ENCODE data around the gene GCDH. TPM values are rescaled to one million over a fixed set of nuclear protein-coding genes. Genes with fewer than 3 reads are reported as not detected.
A peak's percentile ranks its signal among the peaks of the same experiment; 100 is the strongest.

GCDH gene
- total RNA-seq, 1 donor from 2014 or later = 39.5 TPM

- Histone ChIP-seq H3K9ac (no peak overlapping the region), H3K4me2 (peak overlapping the region; percentile 90), H3K27ac (no peak overlapping the region), H3K9me3 (ENCODE audit: low read depth) (no peaks in the 10 kb centered on the region), H3K4me3 (peak overlapping the region; percentile 58), H3F3A (ENCODE audit: low read depth) (peaks cover 13% of the 10 kb centered on the region), H3K27me3 (no peaks in the 10 kb centered on the region), H2AFZ (replicated peaks) (no peak overlapping the region), H3K36me3 (no peaks in the 10 kb centered on the region), H3K4me1 (peaks cover 5% of the 10 kb centered on the region), H4K20me1 (ENCODE audit: low read depth) (no peaks in the 10 kb centered on the region), H3K79me2 (ENCODE audit: low read depth) (no peaks in the 10 kb centered on the region)
- Mint-ChIP-seq H3K4me1 (peaks cover 9% of the 10 kb centered on the region), H3K27me3 (ENCODE audit: insufficient read depth, low read depth) (peaks cover 15% of the 10 kb centered on the region), H3K27ac (no peak overlapping the region), H3K9me3 (no peaks in the 10 kb centered on the region), H3K36me3 (peaks cover 7% of the 10 kb centered on the region), H3K4me3 (peak overlapping the region; percentile 66)
- TF ChIP-seq EZH2 (IDR thresholded peaks at IDR 0.05) = no peak
- no peak for TF ChIP-seq EZH2phosphoT487 (IDR thresholded peaks at IDR 0.05)
- TF ChIP-seq CTCF (IDR thresholded peaks at IDR 0.05) = no peak
- DNase-seq (ENCODE audit: low spot score) = peak; percentile 20
Observed at GRCh38 chr19:12866416-12867119, 24.4 kb upstream of the GCDH start.

GRCh38 chr19:12867120-12868099, 23.6 kb upstream of the GCDH start:
- Mint-ChIP-seq H3K27ac (no peak overlapping the region), H3K36me3 (peaks cover 14% of the 10 kb centered on the region), H3K9me3 (peaks cover 2% of the 10 kb centered on the region), H3K27me3 (ENCODE audit: insufficient read depth, low read depth) (peaks cover 19% of the 10 kb centered on the region), H3K4me3 (peak overlapping the region; percentile 83), H3K4me1 (peaks cover 9% of the 10 kb centered on the region)
- no peaks in the 10 kb centered on the region for H4K20me1 ChIP-seq (ENCODE audit: low read depth)
- peak overlapping the region; percentile 84 for H2AFZ ChIP-seq (replicated peaks)
- no peaks in the 10 kb centered on the region for H3K36me3 ChIP-seq
- no peak overlapping the region for H3K9ac ChIP-seq
- peak overlapping the region; percentile 58 for H3K4me3 ChIP-seq
- TF ChIP-seq CTCF (IDR thresholded peaks at IDR 0.05) (peak; percentile 31), EZH2 (IDR thresholded peaks at IDR 0.05) (no peak)
- no peaks in the 10 kb centered on the region for H3K27me3 ChIP-seq
- peak overlapping the region; percentile 90 for H3K4me2 ChIP-seq
- no peaks in the 10 kb centered on the region for H3K79me2 ChIP-seq (ENCODE audit: low read depth)
- H3K9me3 ChIP-seq (ENCODE audit: low read depth) = no peaks in the 10 kb centered on the region
- peak; percentile 93 for DNase-seq (ENCODE audit: low spot score)
- H3K4me1 ChIP-seq = peaks cover 5% of the 10 kb centered on the region
- peaks cover 13% of the 10 kb centered on the region for H3F3A ChIP-seq (ENCODE audit: low read depth)
- no peak overlapping the region for H3K27ac ChIP-seq

DNA sequence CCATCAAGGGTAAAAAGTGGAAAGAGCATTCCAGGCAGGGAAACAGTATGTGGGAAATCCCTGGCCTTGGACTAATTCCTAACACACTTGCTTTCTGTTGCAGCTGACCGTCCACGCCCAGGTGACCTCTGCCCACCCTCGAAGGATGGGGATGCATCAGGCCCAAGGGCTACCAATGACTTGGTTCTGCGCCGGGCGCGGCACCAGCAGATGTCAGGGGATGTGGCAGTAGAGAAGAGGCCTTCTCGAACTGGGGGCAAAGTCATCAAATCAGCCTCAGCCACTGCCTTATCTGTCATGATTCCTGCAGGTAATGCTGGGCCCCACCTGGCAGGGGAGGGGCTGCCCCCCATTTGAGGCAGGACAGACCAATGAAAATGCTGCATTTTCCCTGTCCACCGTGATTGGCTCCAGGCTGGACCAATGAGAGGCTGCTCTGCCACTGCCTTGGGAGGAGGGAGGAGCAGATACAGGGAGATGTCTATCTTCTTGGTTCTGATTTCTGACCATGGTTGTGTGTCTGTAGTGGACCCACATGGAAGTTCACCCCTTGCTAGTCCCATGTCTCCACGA, 22.3 kb upstream of the GCDH start:
- no peak for DNase-seq (ENCODE audit: low spot score)
- no peak overlapping the region for H3K27ac Mint-ChIP-seq
- H3F3A ChIP-seq (ENCODE audit: low read depth) = peaks cover 18% of the 10 kb centered on the region
- no peaks in the 10 kb centered on the region for H3K79me2 ChIP-seq (ENCODE audit: low read depth)
- peaks cover 18% of the 10 kb centered on the region for H3K36me3 Mint-ChIP-seq
- no peak overlapping the region for H3K4me3 ChIP-seq
- no peak overlapping the region for H3K4me2 ChIP-seq
- peak overlapping the region; percentile 69 for H3K4me3 Mint-ChIP-seq
- peaks cover 23% of the 10 kb centered on the region for H3K27me3 Mint-ChIP-seq (ENCODE audit: insufficient read depth, low read depth)
- H3K36me3 ChIP-seq = no peaks in the 10 kb centered on the region
- H3K27me3 ChIP-seq = no peaks in the 10 kb centered on the region
- TF ChIP-seq EZH2 (IDR thresholded peaks at IDR 0.05) = no peak
- TF ChIP-seq EZH2phosphoT487 (IDR thresholded peaks at IDR 0.05) = no peak
- H3K27ac ChIP-seq = no peak overlapping the region
- peaks cover 6% of the 10 kb centered on the region for H3K9me3 Mint-ChIP-seq
- H3K9ac ChIP-seq = no peak overlapping the region
- H3K9me3 ChIP-seq (ENCODE audit: low read depth) = no peaks in the 10 kb centered on the region
- peaks cover 5% of the 10 kb centered on the region for H3K4me1 ChIP-seq
- no peaks in the 10 kb centered on the region for H4K20me1 ChIP-seq (ENCODE audit: low read depth)
- peaks cover 9% of the 10 kb centered on the region for H3K4me1 Mint-ChIP-seq
- no peak overlapping the region for H2AFZ ChIP-seq (replicated peaks)
